Measurements from ENCODE around the gene EMP3. TPM values are rescaled to one million over a fixed set of nuclear protein-coding genes. Genes with fewer than 3 reads are reported as not detected.

EMP3 gene
- total and polyA plus RNA-seq, 9 of the 15 experiments (the other 6 are each of a cell fraction or from before 2014, with no cell fraction given): 123 to 386 (median 296) TPM

- TF ChIP-seq NKRF (IDR thresholded peaks at IDR 0.05; ENCODE audit: borderline replicate concordance): no peak
- no peak for TF ChIP-seq SLC30A9 (CRISPR knock-in tag; IDR thresholded peaks at IDR 0.05)
- TF ChIP-seq, protein P1, sequence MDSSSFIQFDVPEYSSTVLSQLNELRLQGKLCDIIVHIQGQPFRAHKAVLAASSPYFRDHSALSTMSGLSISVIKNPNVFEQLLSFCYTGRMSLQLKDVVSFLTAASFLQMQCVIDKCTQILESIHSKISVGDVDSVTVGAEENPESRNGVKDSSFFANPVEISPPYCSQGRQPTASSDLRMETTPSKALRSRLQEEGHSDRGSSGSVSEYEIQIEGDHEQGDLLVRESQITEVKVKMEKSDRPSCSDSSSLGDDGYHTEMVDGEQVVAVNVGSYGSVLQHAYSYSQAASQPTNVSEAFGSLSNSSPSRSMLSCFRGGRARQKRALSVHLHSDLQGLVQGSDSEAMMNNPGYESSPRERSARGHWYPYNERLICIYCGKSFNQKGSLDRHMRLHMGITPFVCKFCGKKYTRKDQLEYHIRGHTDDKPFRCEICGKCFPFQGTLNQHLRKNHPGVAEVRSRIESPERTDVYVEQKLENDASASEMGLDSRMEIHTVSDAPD (CRISPR knock-in tag; IDR thresholded peaks at IDR 0.05): no peak
- TF ChIP-seq SMARCA4 (IDR thresholded peaks at IDR 0.05): peak; percentile 35; the same call in 1 of the 2 replicates
- peak; percentile 2 for TF ChIP-seq KDM5B (IDR thresholded peaks at IDR 0.05; ENCODE audit: insufficient replicate concordance, low read depth, low read length)
- no peak for TF ChIP-seq POU5F1 (IDR thresholded peaks at IDR 0.05; ENCODE audit: borderline replicate concordance, low read depth, low read length, partially characterized antibody)
- TF ChIP-seq NFRKB (IDR thresholded peaks at IDR 0.05; ENCODE audit: low read depth): 0 out of 2 replicates have a peak, but pooled peaks have one; percentile 40
- TF ChIP-seq, protein P2, sequence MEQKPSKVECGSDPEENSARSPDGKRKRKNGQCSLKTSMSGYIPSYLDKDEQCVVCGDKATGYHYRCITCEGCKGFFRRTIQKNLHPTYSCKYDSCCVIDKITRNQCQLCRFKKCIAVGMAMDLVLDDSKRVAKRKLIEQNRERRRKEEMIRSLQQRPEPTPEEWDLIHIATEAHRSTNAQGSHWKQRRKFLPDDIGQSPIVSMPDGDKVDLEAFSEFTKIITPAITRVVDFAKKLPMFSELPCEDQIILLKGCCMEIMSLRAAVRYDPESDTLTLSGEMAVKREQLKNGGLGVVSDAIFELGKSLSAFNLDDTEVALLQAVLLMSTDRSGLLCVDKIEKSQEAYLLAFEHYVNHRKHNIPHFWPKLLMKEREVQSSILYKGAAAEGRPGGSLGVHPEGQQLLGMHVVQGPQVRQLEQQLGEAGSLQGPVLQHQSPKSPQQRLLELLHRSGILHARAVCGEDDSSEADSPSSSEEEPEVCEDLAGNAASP (IDR thresholded peaks at IDR 0.05): no peak
- no peak for TF ChIP-seq NRF1 (conservative IDR thresholded peaks at IDR 0.05 in 1 of 2, IDR thresholded peaks at IDR 0.05 in 1 of 2)
- TF ChIP-seq POLR2A (conservative IDR thresholded peaks at IDR 0.05): 0 out of 2 replicates have a peak, but pooled peaks have one; percentile 11
- peak; percentile 7; the same call in 1 of the 2 replicates for TF ChIP-seq PML (IDR thresholded peaks at IDR 0.05; ENCODE audit: low read length)
- TF ChIP-seq, protein P3, sequence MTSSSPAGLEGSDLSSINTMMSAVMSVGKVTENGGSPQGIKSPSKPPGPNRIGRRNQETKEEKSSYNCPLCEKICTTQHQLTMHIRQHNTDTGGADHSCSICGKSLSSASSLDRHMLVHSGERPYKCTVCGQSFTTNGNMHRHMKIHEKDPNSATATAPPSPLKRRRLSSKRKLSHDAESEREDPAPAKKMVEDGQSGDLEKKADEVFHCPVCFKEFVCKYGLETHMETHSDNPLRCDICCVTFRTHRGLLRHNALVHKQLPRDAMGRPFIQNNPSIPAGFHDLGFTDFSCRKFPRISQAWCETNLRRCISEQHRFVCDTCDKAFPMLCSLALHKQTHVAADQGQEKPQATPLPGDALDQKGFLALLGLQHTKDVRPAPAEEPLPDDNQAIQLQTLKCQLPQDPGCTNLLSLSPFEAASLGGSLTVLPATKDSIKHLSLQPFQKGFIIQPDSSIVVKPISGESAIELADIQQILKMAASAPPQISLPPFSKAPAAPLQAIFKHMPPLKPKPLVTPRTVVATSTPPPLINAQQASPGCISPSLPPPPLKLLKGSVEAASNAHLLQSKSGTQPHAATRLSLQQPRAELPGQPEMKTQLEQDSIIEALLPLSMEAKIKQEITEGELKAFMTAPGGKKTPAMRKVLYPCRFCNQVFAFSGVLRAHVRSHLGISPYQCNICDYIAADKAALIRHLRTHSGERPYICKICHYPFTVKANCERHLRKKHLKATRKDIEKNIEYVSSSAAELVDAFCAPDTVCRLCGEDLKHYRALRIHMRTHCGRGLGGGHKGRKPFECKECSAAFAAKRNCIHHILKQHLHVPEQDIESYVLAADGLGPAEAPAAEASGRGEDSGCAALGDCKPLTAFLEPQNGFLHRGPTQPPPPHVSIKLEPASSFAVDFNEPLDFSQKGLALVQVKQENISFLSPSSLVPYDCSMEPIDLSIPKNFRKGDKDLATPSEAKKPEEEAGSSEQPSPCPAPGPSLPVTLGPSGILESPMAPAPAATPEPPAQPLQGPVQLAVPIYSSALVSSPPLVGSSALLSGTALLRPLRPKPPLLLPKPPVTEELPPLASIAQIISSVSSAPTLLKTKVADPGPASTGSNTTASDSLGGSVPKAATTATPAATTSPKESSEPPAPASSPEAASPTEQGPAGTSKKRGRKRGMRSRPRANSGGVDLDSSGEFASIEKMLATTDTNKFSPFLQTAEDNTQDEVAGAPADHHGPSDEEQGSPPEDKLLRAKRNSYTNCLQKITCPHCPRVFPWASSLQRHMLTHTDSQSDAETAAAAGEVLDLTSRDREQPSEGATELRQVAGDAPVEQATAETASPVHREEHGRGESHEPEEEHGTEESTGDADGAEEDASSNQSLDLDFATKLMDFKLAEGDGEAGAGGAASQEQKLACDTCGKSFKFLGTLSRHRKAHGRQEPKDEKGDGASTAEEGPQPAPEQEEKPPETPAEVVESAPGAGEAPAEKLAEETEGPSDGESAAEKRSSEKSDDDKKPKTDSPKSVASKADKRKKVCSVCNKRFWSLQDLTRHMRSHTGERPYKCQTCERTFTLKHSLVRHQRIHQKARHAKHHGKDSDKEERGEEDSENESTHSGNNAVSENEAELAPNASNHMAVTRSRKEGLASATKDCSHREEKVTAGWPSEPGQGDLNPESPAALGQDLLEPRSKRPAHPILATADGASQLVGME (CRISPR knock-in tag; IDR thresholded peaks at IDR 0.05): no peak
- TF ChIP-seq ILK (tag; IDR thresholded peaks at IDR 0.05; ENCODE audit: borderline replicate concordance, low read depth): no peak
- TF ChIP-seq, protein P4, sequence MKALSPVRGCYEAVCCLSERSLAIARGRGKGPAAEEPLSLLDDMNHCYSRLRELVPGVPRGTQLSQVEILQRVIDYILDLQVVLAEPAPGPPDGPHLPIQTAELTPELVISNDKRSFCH (CRISPR knock-in tag; IDR thresholded peaks at IDR 0.05): no peak
- TF ChIP-seq, protein P4 (tag; IDR thresholded peaks at IDR 0.05): 0 out of 2 replicates have a peak, but pooled peaks have one; percentile 18
- no peak for TF ChIP-seq NFYB (IDR thresholded peaks at IDR 0.05; ENCODE audit: extremely low read depth, insufficient read length)
- TF ChIP-seq, protein P5, sequence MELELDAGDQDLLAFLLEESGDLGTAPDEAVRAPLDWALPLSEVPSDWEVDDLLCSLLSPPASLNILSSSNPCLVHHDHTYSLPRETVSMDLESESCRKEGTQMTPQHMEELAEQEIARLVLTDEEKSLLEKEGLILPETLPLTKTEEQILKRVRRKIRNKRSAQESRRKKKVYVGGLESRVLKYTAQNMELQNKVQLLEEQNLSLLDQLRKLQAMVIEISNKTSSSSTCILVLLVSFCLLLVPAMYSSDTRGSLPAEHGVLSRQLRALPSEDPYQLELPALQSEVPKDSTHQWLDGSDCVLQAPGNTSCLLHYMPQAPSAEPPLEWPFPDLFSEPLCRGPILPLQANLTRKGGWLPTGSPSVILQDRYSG (tag; conservative IDR thresholded peaks at IDR 0.05; ENCODE audit: low read depth): 0 out of 2 replicates have a peak, but pooled peaks have one; percentile 43
Observed at GRCh38 chr19:48332351-48332661, 7.0 kb downstream of the EMP3 start (continued).

All from K562 (cell line).